Measurements from ENCODE around the gene DIRAS3.

DNA sequence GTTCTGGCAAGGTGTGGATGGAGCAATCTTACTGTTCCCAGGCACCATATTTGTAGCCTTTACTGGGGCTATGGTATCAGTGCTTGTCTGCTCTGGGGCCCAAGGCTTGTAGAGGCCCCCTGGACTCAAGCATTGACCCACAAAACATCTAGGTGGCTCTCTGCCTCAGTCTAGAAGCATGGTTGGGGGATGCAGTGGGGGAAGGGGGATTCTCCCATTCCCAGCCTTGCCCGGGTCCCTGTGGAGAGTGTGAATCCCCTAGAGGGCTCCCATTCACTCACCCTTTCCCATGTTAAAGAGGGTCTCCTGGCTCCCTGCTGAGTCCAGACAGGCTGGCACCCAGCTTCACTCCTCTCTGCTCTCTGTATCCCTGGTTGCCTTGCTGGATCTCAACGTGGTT lies 28.2 kb upstream of the DIRAS3 start:
- TF ChIP-seq, protein P1, sequence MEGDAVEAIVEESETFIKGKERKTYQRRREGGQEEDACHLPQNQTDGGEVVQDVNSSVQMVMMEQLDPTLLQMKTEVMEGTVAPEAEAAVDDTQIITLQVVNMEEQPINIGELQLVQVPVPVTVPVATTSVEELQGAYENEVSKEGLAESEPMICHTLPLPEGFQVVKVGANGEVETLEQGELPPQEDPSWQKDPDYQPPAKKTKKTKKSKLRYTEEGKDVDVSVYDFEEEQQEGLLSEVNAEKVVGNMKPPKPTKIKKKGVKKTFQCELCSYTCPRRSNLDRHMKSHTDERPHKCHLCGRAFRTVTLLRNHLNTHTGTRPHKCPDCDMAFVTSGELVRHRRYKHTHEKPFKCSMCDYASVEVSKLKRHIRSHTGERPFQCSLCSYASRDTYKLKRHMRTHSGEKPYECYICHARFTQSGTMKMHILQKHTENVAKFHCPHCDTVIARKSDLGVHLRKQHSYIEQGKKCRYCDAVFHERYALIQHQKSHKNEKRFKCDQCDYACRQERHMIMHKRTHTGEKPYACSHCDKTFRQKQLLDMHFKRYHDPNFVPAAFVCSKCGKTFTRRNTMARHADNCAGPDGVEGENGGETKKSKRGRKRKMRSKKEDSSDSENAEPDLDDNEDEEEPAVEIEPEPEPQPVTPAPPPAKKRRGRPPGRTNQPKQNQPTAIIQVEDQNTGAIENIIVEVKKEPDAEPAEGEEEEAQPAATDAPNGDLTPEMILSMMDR (IDR thresholded peaks at IDR 0.05 in 2 of 3, conservative IDR thresholded peaks at IDR 0.05 in 1 of 3; ENCODE audit: borderline replicate concordance in 1 of 3, insufficient read depth in 1 of 3, low read depth in 2 of 3, low read length in 2 of 3), result no peak
- TF ChIP-seq REST (IDR thresholded peaks at IDR 0.05; ENCODE audit: low read depth) (no peak), ZNF274 (IDR thresholded peaks at IDR 0.05; ENCODE audit: low read depth, low read length) (no peak), POLR2AphosphoS5 (IDR thresholded peaks at IDR 0.05; ENCODE audit: low read depth, low read length) (no peak), FOSL1 (IDR thresholded peaks at IDR 0.05; ENCODE audit: low read depth) (no peak)
